Heart right ventricle (tissue), 16 donors: ENCODE results near the gene SOD3. TPM values are rescaled to one million over a fixed set of nuclear protein-coding genes. Genes with fewer than 3 reads are reported as not detected.

Experiments
- ATAC-seq, 8 donors: fragments of 200-7000 bp; cut with Tn5 transposase; one replicate each; pipeline ENCODE4 v1.9.1; 2020; ENCODE audit warnings: mild to moderate bottlenecking in 8 of 8, moderate library complexity in 8 of 8, moderate number of reproducible peaks in 1 of 8
- DNase-seq, 2 donors: peaks; one replicate each; pipeline ENCODE4 v3.0.0-alpha.2; 2020
- H3K27ac ChIP-seq, 10 donors: fragments of 200-600 bp; sonication (generic) in 2 of 10; one replicate each; pipeline versions ENCODE4 v1.5.0 to v1.8.0; 2020 to 2022; ENCODE audit warnings: mild to moderate bottlenecking in 3 of 10
- H3K27me3 ChIP-seq, 7 donors: fragments of 200-600 bp; one replicate each; pipeline ENCODE4 v1.8.0; 2021 to 2022; ENCODE audit warnings: mild to moderate bottlenecking in 2 of 7
- H3K36me3 ChIP-seq, 9 donors: fragments of 200-600 bp; sonication (generic) in 1 of 9; one replicate each; pipeline versions ENCODE4 v1.5.0 to v1.8.0; 2020 to 2022; ENCODE audit warnings: mild to moderate bottlenecking in 2 of 9
- H3K4me1 ChIP-seq, 9 donors: fragments of 200-600 bp; sonication (generic) in 1 of 9; one replicate each; pipeline versions ENCODE4 v1.5.0 to v1.8.0; 2020 to 2022; ENCODE audit warnings: mild to moderate bottlenecking in 4 of 9
- H3K4me3 ChIP-seq, 10 donors: fragments of 200-600 bp; sonication (generic) in 2 of 10; one replicate each; pipeline versions ENCODE4 v1.5.0 to v1.8.0; 2020 to 2022; ENCODE audit warnings: mild to moderate bottlenecking in 7 of 10, moderate library complexity in 2 of 10
- H3K9me3 ChIP-seq, 11 donors: fragments of 200-600 bp in 10 of 11; sonication (generic) in 2 of 11; one replicate each; pipeline versions ENCODE4 v1.5.0 to v1.8.0; 2013 to 2022; ENCODE audit warnings: mild to moderate bottlenecking in 2 of 11, control low read depth in 1 of 11, moderate library complexity in 1 of 11
- WGBS, 2 donors: extraction: QIAGEN DNeasy Blood & Tissue Kit; methylation state at CpG; one replicate each; pipeline ENCODE4 v1.1.7; 2013; ENCODE audit warnings: inconsistent platforms in 1 of 2; 5-methylcytosine and 5-hydroxymethylcytosine counted together
- intact Hi-C, 10 donors: fragments of 100-400 bp; cut with DNase I; formaldehyde crosslinking; loops; one replicate each; pipeline versions ENCODE4 v1.11.1 to v1.14.2; 2022
- long read RNA-seq, 3 donors: library from polyadenylated mRNA; unstranded; transcript quantifications; one replicate each; pipeline ENCODE4 v2.0.0, GENCODE V29; 2020 to 2021
- polyA plus RNA-seq, 2 donors: library from polyadenylated mRNA; stranded (reverse); fragments of 200-250 nt; gene quantifications; one replicate each; pipeline ENCODE4 v1.2.3, GENCODE V29; 2013
- total RNA-seq, 10 donors: library from RNA; stranded (reverse); fragmentation: NEBNext Ultra II Directional in 3 of 10; extraction: Animal tissue kit (Norgen Biotek cat#: 25700) in 3 of 10; gene quantifications; one replicate each; pipeline versions ENCODE4 v1.2.1 to v1.2.4, GENCODE V29; 2021 to 2023
- TF ChIP-seq, protein P1 (sequence below), 9 donors: fragments of 200-600 bp; sonication (generic) in 2 of 9; IDR thresholded peaks; one replicate each; pipeline versions ENCODE4 v1.5.0 to v1.8.0; 2021 to 2022; ENCODE audit warnings: antibody characterized with exemption in 9 of 9, mild to moderate bottlenecking in 5 of 9, moderate library complexity in 1 of 9
- donor health status: Arrhythmogenic right ventricular cardiomyopathy.
- donor health status: ischemic (EF 13 %, LVEDD 7.1; RV severe dilation, severe dysfunction).
- donor health status: healthy with polysubstance abuse.
- donor health status: DM: no; HTN: yes; CAD: no.
- donor health status: DM: no; HTN: no; CAD: no.
- donor health status: ischemic (EF 25% LVEDD 6.9; RV normal size, moderate dysfunction).
- donor health status: ischemic (EF 25% LVEDD 5.7; RV mildly dilated, moderate dysfunction).
- donor health status: healthy.
- donor health status: DM: yes; HTN: yes; CAD: no.
- donor health status: Ischemic cardiomyopathy.
- donor health status: ischemic (EF 35%, LVEDD 5.7; RV mildly dilated, moderate dysfunction).
- donor health status: nonischemic (EF 11% LVEDD 7.7; RV severe dilation, severe dysfunction).
- donor health status: DM: yes; HTN: yes; CAD: no.
- donor health status: PGD.
- donor health status: ischemic (EF 29% LVEDD 5.4; RV normal size, mild dysfunction).
- donor health status: nonischemic (EF 23%, LVEDD 6.1; RV moderate dilation, normal function).

SOD3 gene, protein sequence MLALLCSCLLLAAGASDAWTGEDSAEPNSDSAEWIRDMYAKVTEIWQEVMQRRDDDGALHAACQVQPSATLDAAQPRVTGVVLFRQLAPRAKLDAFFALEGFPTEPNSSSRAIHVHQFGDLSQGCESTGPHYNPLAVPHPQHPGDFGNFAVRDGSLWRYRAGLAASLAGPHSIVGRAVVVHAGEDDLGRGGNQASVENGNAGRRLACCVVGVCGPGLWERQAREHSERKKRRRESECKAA
- 100 to 1,000 TPM in 2 of 10 donors, 10 to 100 TPM in 8; 30.3 to 118 (median 56.2) TPM for total RNA-seq
- 10 to 100 TPM; 15.1 to 31.9 TPM for polyA plus RNA-seq
- long read RNA-seq, donor 1, transcript SOD3-201 (2 exons, 1,526 nt) = major isoform, 25 of 40 reads
- long read RNA-seq, donor 1, partial matches to known transcripts = 0 of 40 reads
- long read RNA-seq, donor 1, other reads (novel, unspliced or antisense) = 15 of 40 reads
- long read RNA-seq, donor 2, transcript SOD3-201 (2 exons, 1,526 nt) = major isoform, 24 of 34 reads
- long read RNA-seq, donor 2, partial matches to known transcripts = 7 of 34 reads
- long read RNA-seq, donor 2, other reads (novel, unspliced or antisense) = 3 of 34 reads
- long read RNA-seq, donor 3 = 0 reads

DNA sequence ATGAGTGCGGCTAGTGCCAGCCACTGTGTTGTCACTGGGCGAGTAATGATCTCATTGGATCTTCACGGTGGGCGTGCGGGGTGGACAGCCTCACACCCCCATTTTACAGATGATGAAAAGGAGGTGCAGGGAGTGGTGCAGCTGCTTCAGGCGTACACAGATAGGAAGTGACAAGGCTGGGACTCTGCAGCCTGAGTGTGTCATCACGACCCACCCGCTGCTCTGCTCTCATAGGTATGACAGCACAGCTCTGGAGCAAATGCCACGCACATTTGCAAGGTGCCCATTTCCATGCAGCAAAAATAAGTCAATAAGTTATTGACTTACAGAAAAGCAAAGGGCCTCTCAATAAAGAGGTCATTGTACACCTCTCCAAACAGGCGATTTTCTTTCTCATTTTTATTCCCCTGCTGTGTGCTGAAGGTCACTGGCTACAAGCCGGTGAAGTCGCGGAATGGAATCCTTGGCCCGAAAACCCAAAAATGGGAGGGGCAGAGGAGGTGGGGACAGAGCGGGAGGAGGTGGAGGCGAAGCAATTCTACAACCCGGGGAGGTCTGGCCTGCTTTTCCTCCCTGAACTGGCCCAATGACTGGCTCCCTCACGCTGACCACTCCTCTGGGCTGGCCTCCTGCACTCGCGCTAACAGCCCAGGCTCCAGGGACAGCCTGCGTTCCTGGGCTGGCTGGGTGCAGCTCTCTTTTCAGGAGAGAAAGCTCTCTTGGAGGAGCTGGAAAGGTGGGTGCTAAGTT is at the start of gene SOD3:
TSS of gene SOD3 (plus strand) at position 658 of the 750 bp plus-strand sequence. CDS start 3,949 bp downstream, outside the sequence.
- Histone ChIP-seq H3K4me1 (peaks cover 2 to 36% (median 17%) of the 10 kb centered on the region in 9 donors), H3K36me3 (no peaks in the 10 kb centered on the region), H3K4me3 (peak within 1 kb of the TSS in 9 of 10 donors; percentile 22 to 54 (median 48)), H3K27ac (peak within 1 kb of the TSS; percentile 39 to 90 (median 85)), H3K27me3 (peaks cover 0 to 18% (median 9%) of the 10 kb centered on the region in 7 donors), H3K9me3 (no peaks in the 10 kb centered on the region)
- ATAC-seq (peak; percentile 93 to 98 (median 96)), DNase-seq (peak; percentile 80 to 88)
- TF ChIP-seq, protein P1, sequence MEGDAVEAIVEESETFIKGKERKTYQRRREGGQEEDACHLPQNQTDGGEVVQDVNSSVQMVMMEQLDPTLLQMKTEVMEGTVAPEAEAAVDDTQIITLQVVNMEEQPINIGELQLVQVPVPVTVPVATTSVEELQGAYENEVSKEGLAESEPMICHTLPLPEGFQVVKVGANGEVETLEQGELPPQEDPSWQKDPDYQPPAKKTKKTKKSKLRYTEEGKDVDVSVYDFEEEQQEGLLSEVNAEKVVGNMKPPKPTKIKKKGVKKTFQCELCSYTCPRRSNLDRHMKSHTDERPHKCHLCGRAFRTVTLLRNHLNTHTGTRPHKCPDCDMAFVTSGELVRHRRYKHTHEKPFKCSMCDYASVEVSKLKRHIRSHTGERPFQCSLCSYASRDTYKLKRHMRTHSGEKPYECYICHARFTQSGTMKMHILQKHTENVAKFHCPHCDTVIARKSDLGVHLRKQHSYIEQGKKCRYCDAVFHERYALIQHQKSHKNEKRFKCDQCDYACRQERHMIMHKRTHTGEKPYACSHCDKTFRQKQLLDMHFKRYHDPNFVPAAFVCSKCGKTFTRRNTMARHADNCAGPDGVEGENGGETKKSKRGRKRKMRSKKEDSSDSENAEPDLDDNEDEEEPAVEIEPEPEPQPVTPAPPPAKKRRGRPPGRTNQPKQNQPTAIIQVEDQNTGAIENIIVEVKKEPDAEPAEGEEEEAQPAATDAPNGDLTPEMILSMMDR (IDR thresholded peaks at IDR 0.05) = no peak
- WGBS, 2 donors = 20 to 24% methylated on average over 21 of the region's 21 CpGs
- intact Hi-C loops = loop anchor here in 5 of 10 donors (2.0 to 10.0 kb wide), 4 partner anchors 118 to 310 kb away; partner anchors contain the start of genes DHX15 (in 4 of the 5) and CCDC149 (in 1 of the 5)

DNA sequence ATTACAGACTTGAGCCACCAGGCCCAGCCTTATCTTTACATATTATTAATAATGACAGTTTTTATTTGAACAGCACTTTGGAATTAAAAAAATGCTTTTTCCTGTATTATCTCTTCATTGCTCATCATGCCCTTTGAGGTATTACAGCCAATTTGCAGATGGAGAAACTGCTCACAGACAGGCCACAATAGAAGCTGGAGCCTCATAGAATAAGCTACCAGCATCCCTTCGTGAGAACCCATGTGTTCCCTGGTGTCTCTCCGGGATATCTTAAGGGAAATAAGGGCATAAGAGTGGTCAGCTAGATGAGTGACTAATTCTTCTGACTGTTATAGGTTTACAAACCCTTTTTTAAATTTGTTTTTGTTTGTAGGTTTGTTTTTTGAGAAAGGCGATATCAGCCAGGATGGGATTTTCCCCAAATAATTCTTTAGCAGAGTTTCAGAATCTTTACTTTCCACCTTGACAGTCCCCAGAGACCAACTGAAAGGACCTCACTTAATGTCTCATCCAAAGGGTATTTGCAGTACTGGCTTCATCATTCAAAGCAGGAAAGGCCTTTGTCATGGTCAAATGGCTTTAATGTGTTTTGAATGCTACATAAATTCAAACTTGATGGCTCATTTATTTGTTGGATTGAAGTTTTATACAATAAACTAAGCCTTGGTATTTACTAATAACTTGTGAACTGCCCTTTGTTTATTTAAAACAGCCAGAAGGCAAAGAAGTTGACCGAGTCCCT is 48.0 kb upstream of the SOD3 start:
- Histone ChIP-seq H3K4me1 (peaks cover 0 to 8% (median 0%) of the 10 kb centered on the region in 9 donors), H3K27ac (no peak overlapping the region), H3K36me3 (no peaks in the 10 kb centered on the region), H3K9me3 (no peaks in the 10 kb centered on the region), H3K4me3 (no peak overlapping the region), H3K27me3 (no peaks in the 10 kb centered on the region)
- no peak for ATAC-seq
- intact Hi-C loops = no loop called here
- WGBS, 2 donors = 89 to 93% methylated on average over 4 of the region's 4 CpGs
- DNase-seq = no peak
- TF ChIP-seq, protein P1 (IDR thresholded peaks at IDR 0.05) = no peak

DNA sequence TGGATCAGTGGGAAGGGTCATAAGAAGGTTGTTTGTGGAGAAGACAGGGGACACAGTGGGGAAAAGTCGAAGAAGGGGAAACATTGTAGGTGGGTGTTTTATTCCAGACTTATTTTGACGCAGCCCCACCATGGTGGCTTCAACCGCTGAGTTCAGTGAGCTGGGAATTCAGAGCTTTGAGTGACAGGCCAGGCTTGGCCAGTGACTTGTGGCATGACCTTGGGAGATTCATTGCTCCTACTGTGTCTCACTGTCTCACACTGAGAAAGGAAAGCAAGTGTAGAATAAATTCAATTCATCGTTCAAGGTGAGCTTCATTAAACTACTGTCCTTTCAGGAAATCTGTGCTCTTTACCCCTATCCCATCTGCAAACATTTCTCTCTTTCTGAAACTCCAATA is 47.4 kb upstream of the SOD3 start:
- 89 to 92% methylated on average over 4 of the region's 4 CpGs for WGBS, 2 donors
- DNase-seq = no peak
- TF ChIP-seq, protein P1 (IDR thresholded peaks at IDR 0.05) = no peak
- ATAC-seq = peak in 1 of 8 donors; percentile 53
- intact Hi-C loops = no loop called here
- Histone ChIP-seq H3K4me1 (peaks cover 0 to 8% (median 0%) of the 10 kb centered on the region in 9 donors), H3K27me3 (no peaks in the 10 kb centered on the region), H3K9me3 (no peaks in the 10 kb centered on the region), H3K27ac (no peak overlapping the region), H3K4me3 (no peak overlapping the region), H3K36me3 (no peaks in the 10 kb centered on the region)
